Right cardiac atrium (tissue), 5 donors: Measurements from ENCODE around the gene OOSP4A. TPM values are rescaled to one million over a fixed set of nuclear protein-coding genes. Genes with fewer than 3 reads are reported as not detected.

Experiments
- polyA plus RNA-seq: library from polyadenylated mRNA; stranded (reverse); fragments of 200-250 nt; gene quantifications from one replicate; pipeline ENCODE4 v1.2.3, GENCODE V29; 2013
- total RNA-seq, 4 donors: library from RNA; stranded (reverse); fragmentation: NEBNext Ultra II Directional; extraction: Animal tissue kit (Norgen Biotek cat#: 25700); gene quantifications; one replicate each; pipeline ENCODE4 v1.2.1, GENCODE V29; 2021
- donor health status: healthy with polysubstance abuse.
- donor health status: DM: no; HTN: yes; CAD: no.
- donor health status: DM: no; HTN: no; CAD: no.
- donor health status: DM: no; HTN: yes; CAD: no; lungs with severe emphysema.
- donor health status: DM: yes; HTN: yes; CAD: no.

The OOSP4A gene
- total and polyA plus RNA-seq, 5 donors: not detected

Other genes starting within 250 kb of the OOSP4A start
- gene STX3, start 208.7 kb upstream of the OOSP4A start, total RNA-seq: 10 to 100 TPM in 3 of 4 donors, 1 to 10 TPM in 1; 7.4 to 12.0 (median 10.7) TPM
- gene STX3, start 208.7 kb upstream of the OOSP4A start, polyA plus RNA-seq: 7.1 TPM
- 10 to 100 TPM; 53.7 to 82.6 (median 70.1) TPM for gene MRPL16, start 153.3 kb upstream of the OOSP4A start, total RNA-seq
- gene MRPL16, start 153.3 kb upstream of the OOSP4A start, polyA plus RNA-seq: 150 TPM
- gene CBLIF, start 118.5 kb upstream of the OOSP4A start, total RNA-seq: not detected
- gene CBLIF, start 118.5 kb upstream of the OOSP4A start, polyA plus RNA-seq: not detected
- not detected for gene TCN1, start 97.5 kb upstream of the OOSP4A start, total RNA-seq
- gene TCN1, start 97.5 kb upstream of the OOSP4A start, polyA plus RNA-seq: not detected
- gene OOSP3, start 85.3 kb upstream of the OOSP4A start, total RNA-seq: not detected
- gene OOSP3, start 85.3 kb upstream of the OOSP4A start, polyA plus RNA-seq: not detected
- gene OOSP1, start 25.6 kb upstream of the OOSP4A start, total RNA-seq: not detected
- 0.16 TPM for gene OOSP1, start 25.6 kb upstream of the OOSP4A start, polyA plus RNA-seq
- not detected for gene OOSP4B, start 53.1 kb downstream of the OOSP4A start, total RNA-seq
- gene OOSP4B, start 53.1 kb downstream of the OOSP4A start, polyA plus RNA-seq: not detected
- gene OOSP2, start 76.4 kb downstream of the OOSP4A start, total RNA-seq: not detected
- gene OOSP2, start 76.4 kb downstream of the OOSP4A start, polyA plus RNA-seq: not detected
- not detected for gene MS4A3, start 92.6 kb downstream of the OOSP4A start, total RNA-seq
- not detected for gene MS4A3, start 92.6 kb downstream of the OOSP4A start, polyA plus RNA-seq
- under 1 TPM; 0.37 to 0.97 (median 0.65) TPM for gene MS4A2, start 124.6 kb downstream of the OOSP4A start, total RNA-seq
- gene MS4A2, start 124.6 kb downstream of the OOSP4A start, polyA plus RNA-seq: 0.09 TPM
- 10 to 100 TPM; 63.0 to 99.0 (median 82.8) TPM for gene MS4A6A, start 219.1 kb downstream of the OOSP4A start, total RNA-seq
- gene MS4A6A, start 219.1 kb downstream of the OOSP4A start, polyA plus RNA-seq: 16.5 TPM